Subcutaneous adipose tissue (tissue), 4 donors: ENCODE data around the gene CAPNS2. TPM values are rescaled to one million over a fixed set of nuclear protein-coding genes. Genes with fewer than 3 reads are reported as not detected.

Experiments used
- total RNA-seq, 4 donors: library from RNA; depleted of rRNA; stranded (reverse); fragments of >200 nt; gene quantifications; one replicate each; pipeline ENCODE4 v1.1.0, GENCODE V29; 2016
- TF ChIP-seq, protein P1 (sequence below): fragments of 450-650 bp; IDR thresholded peaks from one replicate; pipeline ENCODE4 v1.5.1; 2016; ENCODE audit warnings: low read depth, mild to moderate bottlenecking, control low read depth, antibody characterized with exemption, moderate library complexity

Gene CAPNS2
- total RNA-seq, 4 donors from 2014 or later = 2.3 to 3.2 TPM; not detected in 2

DNA sequence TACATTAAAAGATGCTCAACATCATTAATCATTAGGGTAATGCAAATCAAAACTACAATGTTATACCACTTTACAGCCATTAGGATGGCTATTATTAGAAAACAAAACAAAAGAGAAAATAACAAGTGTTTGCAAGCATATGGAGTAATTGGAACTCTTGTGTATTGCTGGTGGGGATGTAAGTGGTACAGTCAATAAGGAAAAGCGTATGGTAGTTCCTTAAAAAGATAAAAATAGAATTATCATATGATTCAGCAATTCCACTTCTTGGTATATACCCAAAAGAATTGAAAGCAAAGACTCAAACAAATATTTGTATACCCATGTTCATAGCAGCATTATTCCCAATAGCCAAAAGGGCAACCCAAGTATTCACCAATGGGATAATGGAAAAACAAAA lies 1.4 kb upstream of the CAPNS2 start:
- TF ChIP-seq, protein P1, sequence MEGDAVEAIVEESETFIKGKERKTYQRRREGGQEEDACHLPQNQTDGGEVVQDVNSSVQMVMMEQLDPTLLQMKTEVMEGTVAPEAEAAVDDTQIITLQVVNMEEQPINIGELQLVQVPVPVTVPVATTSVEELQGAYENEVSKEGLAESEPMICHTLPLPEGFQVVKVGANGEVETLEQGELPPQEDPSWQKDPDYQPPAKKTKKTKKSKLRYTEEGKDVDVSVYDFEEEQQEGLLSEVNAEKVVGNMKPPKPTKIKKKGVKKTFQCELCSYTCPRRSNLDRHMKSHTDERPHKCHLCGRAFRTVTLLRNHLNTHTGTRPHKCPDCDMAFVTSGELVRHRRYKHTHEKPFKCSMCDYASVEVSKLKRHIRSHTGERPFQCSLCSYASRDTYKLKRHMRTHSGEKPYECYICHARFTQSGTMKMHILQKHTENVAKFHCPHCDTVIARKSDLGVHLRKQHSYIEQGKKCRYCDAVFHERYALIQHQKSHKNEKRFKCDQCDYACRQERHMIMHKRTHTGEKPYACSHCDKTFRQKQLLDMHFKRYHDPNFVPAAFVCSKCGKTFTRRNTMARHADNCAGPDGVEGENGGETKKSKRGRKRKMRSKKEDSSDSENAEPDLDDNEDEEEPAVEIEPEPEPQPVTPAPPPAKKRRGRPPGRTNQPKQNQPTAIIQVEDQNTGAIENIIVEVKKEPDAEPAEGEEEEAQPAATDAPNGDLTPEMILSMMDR = no peak

DNA sequence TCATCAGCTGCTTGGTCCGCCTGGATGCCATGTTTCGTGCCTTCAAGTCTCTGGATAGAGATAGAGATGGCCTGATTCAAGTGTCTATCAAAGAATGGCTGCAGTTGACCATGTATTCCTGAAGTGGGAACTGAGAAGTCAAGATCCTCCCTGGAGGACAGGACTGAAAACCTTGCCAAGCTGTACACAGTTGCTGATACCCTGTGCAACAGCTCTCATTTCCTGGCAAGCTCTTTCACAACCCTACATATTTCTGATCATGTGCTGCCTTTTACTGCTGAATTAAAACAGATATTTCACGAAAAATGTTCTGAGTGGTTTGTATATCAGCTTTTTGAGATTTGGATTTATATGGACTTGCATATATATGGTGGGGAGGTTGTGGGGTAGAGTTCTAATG lies 898 bp downstream of the CAPNS2 start:
- TF ChIP-seq, protein P1 = no peak

DNA sequence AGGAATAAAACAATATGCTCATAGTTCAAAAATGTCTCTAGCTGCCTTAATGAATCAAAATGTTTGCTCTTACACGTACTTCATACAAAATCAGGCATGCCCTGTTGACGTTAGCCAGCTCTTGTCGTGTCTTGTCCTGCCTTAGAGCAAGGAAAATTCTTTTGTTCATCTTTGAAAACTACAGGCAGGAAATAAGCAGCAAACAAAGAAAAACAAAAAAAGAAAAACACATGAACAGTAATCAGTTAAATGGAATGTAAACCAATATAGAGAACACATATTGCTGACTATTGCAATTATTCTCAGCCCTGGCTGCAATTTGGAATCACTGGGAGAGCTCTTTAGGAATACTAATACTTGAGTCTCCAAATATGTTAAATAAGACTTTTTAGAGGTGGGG lies 1.7 kb downstream of the CAPNS2 start:
- TF ChIP-seq, protein P1 = no peak

DNA sequence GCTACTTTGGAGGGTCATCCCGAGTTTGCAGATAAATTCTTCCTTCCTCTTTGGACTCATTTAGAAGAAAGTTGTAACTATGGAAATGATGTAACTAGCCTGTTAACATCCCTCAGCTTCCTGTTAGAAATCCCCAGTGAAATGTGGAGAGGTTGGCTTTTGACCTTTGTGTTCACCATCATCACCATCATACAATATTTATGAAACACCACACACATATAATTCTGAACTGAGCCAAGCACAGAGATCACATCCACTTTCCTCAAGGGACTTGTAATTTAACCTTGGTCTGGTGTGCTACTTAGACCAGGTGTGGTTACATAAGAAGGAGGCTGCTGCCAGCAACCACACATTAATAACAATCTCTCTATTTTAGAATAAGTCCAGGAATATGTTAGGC lies 2.5 kb downstream of the CAPNS2 start:
- TF ChIP-seq, protein P1 = no peak

DNA sequence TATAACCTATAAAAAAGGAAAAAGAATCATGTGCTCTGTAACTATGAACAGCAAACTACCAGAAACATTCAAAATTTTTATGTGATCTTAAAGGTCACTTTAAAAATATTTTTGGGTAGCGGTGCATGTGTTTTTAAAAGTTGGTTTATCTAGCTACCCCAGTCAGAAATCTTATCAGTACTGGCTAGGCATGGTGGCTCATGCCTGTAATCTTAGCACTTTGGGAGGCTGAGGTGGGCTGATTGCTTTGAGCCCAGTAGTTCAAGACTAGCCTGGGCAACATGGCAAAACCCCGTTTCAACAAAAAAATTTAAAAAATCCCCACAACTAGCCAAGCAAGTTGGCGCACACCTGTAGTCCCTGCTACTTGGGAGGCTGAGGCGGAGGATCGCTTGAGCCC lies 3.7 kb downstream of the CAPNS2 start:
- TF ChIP-seq, protein P1 = no peak

DNA sequence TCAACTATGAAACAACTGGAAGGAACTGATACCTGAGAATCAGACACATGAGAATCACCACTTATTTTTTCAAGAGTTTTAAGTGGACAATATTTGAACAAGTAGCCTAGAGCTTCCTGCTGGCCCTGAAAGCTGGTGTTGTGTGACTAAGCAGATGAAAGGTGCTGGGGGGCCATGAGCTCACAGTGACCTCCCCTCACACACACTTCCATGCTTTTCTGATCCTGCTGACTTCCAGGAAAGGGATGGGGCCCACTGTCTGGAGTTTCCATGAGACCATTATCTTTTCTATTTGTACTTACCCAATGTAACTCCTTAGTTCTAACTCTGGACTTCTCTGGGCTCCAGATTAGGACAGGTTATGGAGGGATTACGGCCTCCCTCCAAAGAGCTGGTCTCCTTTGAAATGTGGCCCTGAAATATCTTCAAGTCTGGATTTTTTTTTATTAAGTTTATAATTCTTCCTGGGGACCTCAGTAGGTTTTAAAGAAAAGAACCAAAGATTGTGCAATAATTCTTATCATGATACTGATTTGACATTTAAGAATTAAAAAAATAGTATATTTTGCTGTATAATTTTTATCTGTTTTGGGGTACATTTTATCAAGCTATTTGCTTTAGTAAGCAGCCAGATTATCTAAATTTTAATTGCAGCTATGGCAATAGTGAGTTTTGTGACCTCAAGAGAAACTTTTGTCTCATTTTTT lies 4.9 kb downstream of the CAPNS2 start:
- TF ChIP-seq, protein P1 = no peak

DNA sequence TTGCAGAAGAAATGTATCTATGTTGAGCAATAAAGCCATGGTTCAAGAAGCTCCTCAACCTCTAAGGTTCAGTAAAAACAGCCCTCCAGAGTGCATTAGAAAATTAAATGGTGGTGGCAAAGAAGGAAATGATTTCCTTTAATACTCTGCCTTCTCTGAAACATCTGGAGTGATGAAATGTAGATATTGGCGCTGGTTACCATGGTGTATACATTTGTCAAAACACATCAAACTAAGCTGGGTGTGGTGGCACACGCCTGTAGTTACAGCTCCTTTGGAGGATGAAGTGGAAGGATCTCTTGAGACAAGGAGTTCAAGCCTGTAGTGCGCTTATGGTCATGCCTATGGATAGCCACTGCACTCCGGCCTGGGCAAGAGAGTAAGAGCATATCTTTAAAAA lies 6.0 kb downstream of the CAPNS2 start:
- TF ChIP-seq, protein P1 = no peak
